CD14-positive monocyte (primary cell): ENCODE measurements around the gene MEGF8. TPM values are rescaled to one million over a fixed set of nuclear protein-coding genes. Genes with fewer than 3 reads are reported as not detected.

ENCODE experiments used
- DNase-seq, 3 donors: peaks; one replicate each; pipeline ENCODE4 v3.0.0-alpha.2; 2011 to 2022
- H2AFZ ChIP-seq: 2 replicates; pipeline ENCODE4 v1.6.0; 2012; ENCODE audit warnings: mild to moderate bottlenecking, low read depth, low read length, inconsistent platforms; ENCODE audit not compliant: insufficient read depth, poor library complexity, severe bottlenecking
- H3K27ac ChIP-seq, 2 donors: 1 replicate in 1 of 2; 2 replicates in 1 of 2; pipeline ENCODE4 v1.5.1; 2012 to 2013; ENCODE audit warnings: low read length in 2 of 2, control low read depth in 1 of 2, inconsistent platforms in 1 of 2, low read depth in 1 of 2, mild to moderate bottlenecking in 1 of 2
- H3K27me3 ChIP-seq, 2 donors: one replicate each; pipeline versions ENCODE4 v1.6.0 to v1.6.1; 2011 to 2013; ENCODE audit warnings: low read length in 2 of 2; ENCODE audit not compliant: control insufficient read depth in 2 of 2, insufficient read depth in 2 of 2
- H3K36me3 ChIP-seq, 2 donors: replicated peaks in 1 of 2; 1 replicate in 1 of 2; 2 replicates in 1 of 2; pipeline versions ENCODE4 v1.5.1 to v1.6.1; 2012 to 2013; ENCODE audit warnings: low read length in 2 of 2, control low read depth in 1 of 2, inconsistent platforms in 1 of 2, mild to moderate bottlenecking in 1 of 2; ENCODE audit not compliant: insufficient read depth in 2 of 2, control insufficient read depth in 1 of 2
- H3K4me1 ChIP-seq, 2 donors: 1 replicate in 1 of 2; 2 replicates in 1 of 2; pipeline versions ENCODE4 v1.5.1 to v1.6.1; 2012 to 2013; ENCODE audit warnings: low read length in 2 of 2, control low read depth in 1 of 2, inconsistent platforms in 1 of 2, mild to moderate bottlenecking in 1 of 2, moderate library complexity in 1 of 2; ENCODE audit not compliant: insufficient read depth in 2 of 2, control insufficient read depth in 1 of 2
- H3K4me2 ChIP-seq: replicated peaks from 2 replicates; pipeline ENCODE3; 2012; ENCODE audit warnings: low read length, moderate library complexity, mild to moderate bottlenecking; ENCODE audit not compliant: poor library complexity, severe bottlenecking; ENCODE audit errors: extremely low read depth
- H3K4me3 ChIP-seq, 3 experiments: fragments of 200-600 bp in 1 of 3; sonication (generic) in 1 of 3; replicated peaks in 1 of 3; 1 replicate in 2 of 3; 2 replicates in 1 of 3; pipeline ENCODE4 v1.5.1; 2011 to 2013; ENCODE audit warnings: low read length in 3 of 3, mild to moderate bottlenecking in 3 of 3, control low read depth in 2 of 3, low read depth in 2 of 3, inconsistent platforms in 1 of 3, moderate library complexity in 1 of 3
- H3K79me2 ChIP-seq: 2 replicates; pipeline ENCODE4 v1.6.0; 2012; ENCODE audit warnings: mild to moderate bottlenecking, control low read depth, inconsistent platforms, low read length, moderate library complexity; ENCODE audit not compliant: insufficient read depth
- H3K9ac ChIP-seq: 2 replicates; pipeline ENCODE4 v1.6.0; 2017; ENCODE audit warnings: low read length, mild to moderate bottlenecking; ENCODE audit not compliant: insufficient read depth, poor library complexity, severe bottlenecking
- H3K9me3 ChIP-seq, 2 donors: replicated peaks in 1 of 2; 1 replicate in 1 of 2; 2 replicates in 1 of 2; pipeline versions ENCODE4 v1.5.1 to v1.6.1; 2012 to 2013; ENCODE audit warnings: low read length in 2 of 2, control low read depth in 1 of 2; ENCODE audit not compliant: control insufficient read depth in 1 of 2, insufficient read depth in 1 of 2
- H4K20me1 ChIP-seq: 2 replicates; pipeline ENCODE4 v1.6.0; 2012; ENCODE audit warnings: mild to moderate bottlenecking, low read length, control low read depth, moderate library complexity; ENCODE audit not compliant: insufficient read depth
- H3K27ac Mint-ChIP-seq, 7 donors: one replicate each; pipeline ENCODE4 v1.8.0; 2020; ENCODE audit warnings: mild to moderate bottlenecking in 7 of 7, mixed read lengths in 7 of 7, moderate library complexity in 6 of 7, inconsistent platforms in 2 of 7
- H3K27me3 Mint-ChIP-seq, 3 donors: one replicate each; pipeline ENCODE4 v1.8.0; 2021 to 2022; ENCODE audit warnings: low read depth in 3 of 3, mild to moderate bottlenecking in 3 of 3, mixed read lengths in 3 of 3, moderate library complexity in 3 of 3, inconsistent platforms in 1 of 3
- H3K36me3 Mint-ChIP-seq, 2 donors: one replicate each; pipeline ENCODE4 v1.8.0; 2020; ENCODE audit warnings: mixed read lengths in 2 of 2, inconsistent platforms in 1 of 2, mild to moderate bottlenecking in 1 of 2
- H3K4me1 Mint-ChIP-seq: one replicate; pipeline ENCODE4 v1.8.0; 2020; ENCODE audit warnings: mild to moderate bottlenecking, mixed read lengths
- H3K4me3 Mint-ChIP-seq, 2 donors: one replicate each; pipeline ENCODE4 v1.8.0; 2020; ENCODE audit warnings: mild to moderate bottlenecking in 2 of 2, mixed read lengths in 2 of 2, moderate library complexity in 1 of 2
- H3K9me3 Mint-ChIP-seq, 7 donors: one replicate each; pipeline ENCODE4 v1.8.0; 2020 to 2022; ENCODE audit warnings: mixed read lengths in 7 of 7, mild to moderate bottlenecking in 6 of 7, moderate library complexity in 6 of 7, inconsistent platforms in 2 of 7
- CTCF ChIP-seq: fragments of 200-600 bp; IDR thresholded peaks from one replicate; pipeline ENCODE4 v1.8.0; 2022; ENCODE audit warnings: antibody characterized with exemption, mild to moderate bottlenecking
- WGBS: methylation state at CpG from one replicate; pipeline ENCODE4 v1.1.5; 2013; ENCODE audit warnings: missing lambda C conversion rate; ENCODE audit not compliant: insufficient coverage; 5-methylcytosine and 5-hydroxymethylcytosine counted together
- intact Hi-C, 2 donors: fragments of 100-400 bp; cut with micrococcal nuclease; formaldehyde crosslinking; loops; one replicate each; pipeline versions ENCODE4 v1.15.0 to v1.15.1; 2023
- polyA plus RNA-seq, 3 donors: library from polyadenylated mRNA; depleted of rRNA in 1 of 3; unstranded in 2 of 3; stranded (reverse) in 1 of 3; fragments of 300-500 nt in 2 of 3; fragments of >200 nt in 1 of 3; fragmentation: Illumina TruSeq in 2 of 3; gene quantifications; 1 replicate in 2 of 3; 2 replicates in 1 of 3; pipeline ENCODE4 v1.2.3, GENCODE V29; 2012 to 2021

MEGF8 gene
- polyA plus RNA-seq, 3 donors: 0.15 to 2.7 (median 0.27) TPM

DNA sequence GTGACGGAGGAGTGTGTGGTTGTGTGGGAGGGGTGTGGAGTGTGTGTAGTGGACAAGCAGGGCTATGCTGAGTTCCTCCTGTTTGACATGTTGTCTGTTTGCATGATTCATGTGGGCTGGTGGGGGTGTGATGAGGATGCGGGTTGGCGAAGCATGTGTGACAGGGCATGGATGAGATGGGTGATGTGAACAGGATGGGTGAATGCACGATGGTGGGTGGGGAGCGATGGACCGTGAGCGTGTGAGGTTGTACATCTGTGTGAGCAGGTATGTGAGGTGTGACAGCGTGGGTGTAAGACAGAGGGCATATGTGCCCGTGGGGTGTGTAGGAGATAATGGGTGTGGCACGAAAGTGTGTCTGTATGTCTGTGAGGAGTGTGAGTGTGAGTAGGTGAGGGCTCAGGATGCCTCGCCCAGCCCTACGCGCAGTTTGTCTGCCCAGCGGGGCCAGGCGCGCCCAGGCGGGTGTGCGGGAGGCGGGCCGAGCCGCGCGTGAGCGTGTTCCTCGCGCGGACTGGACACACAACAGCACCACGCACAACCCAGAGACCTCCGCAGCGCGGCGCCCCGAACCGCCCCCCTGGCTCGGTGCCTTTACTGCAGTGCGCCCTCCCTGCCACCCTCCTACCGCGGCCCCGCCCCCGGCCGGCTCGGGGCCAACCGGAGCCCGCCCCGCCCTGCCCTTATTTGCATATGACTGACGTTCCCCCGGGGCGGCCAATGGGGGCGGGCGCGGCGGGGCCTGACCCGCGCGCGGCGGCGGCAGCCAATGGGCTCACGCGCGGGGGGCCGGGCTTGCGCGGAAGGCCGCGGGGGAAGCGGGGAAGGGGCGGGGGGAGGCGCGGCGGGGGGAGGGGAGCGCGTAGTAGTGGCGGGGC is 42.0 kb upstream of the MEGF8 start:
- Mint-ChIP-seq H3K4me1 (peaks cover 47% of the 10 kb centered on the region), H3K9me3 (no peaks in the 10 kb centered on the region), H3K27ac (no peak overlapping the region), H3K4me3 (no peak overlapping the region), H3K36me3 (peaks cover 17 to 19% of the 10 kb centered on the region in 2 donors), H3K27me3 (peaks cover 0 to 5% (median 2%) of the 10 kb centered on the region in 3 donors)
- Histone ChIP-seq H3K4me3 (peak overlapping the region; percentile 39 to 76 (median 60)), H3K79me2 (peaks cover 64% of the 10 kb centered on the region), H3K36me3 (peaks cover 10 to 14% of the 10 kb centered on the region in 2 donors), H3K9ac (peak overlapping the region; percentile 71), H3K27me3 (no peaks in the 10 kb centered on the region), H2AFZ (no peak overlapping the region), H3K9me3 (no peaks in the 10 kb centered on the region), H3K4me2 (peak overlapping the region; percentile 75), H3K4me1 (peaks cover 65 to 85% of the 10 kb centered on the region in 2 donors), H4K20me1 (peaks cover 61% of the 10 kb centered on the region), H3K27ac (peak overlapping the region; percentile 63 to 89)
- intact Hi-C loops: loop anchor here (2.0 to 10.0 kb wide), 6 partner anchors 15 to 151 kb away; partner anchors contain the start of genes CIC (in 2 of the 2), GSK3A (in 2 of the 2) and POU2F2 (in 2 of the 2)
- no peak for TF ChIP-seq CTCF
- peak; percentile 89 to 92 (median 90) for DNase-seq
- WGBS: 1% methylated on average over 44 of the region's 74 CpGs

GRCh38 chr19:42284066-42284501 is 41.4 kb upstream of the MEGF8 start:
- Histone ChIP-seq H3K4me1 (peaks cover 63 to 82% of the 10 kb centered on the region in 2 donors), H3K79me2 (peaks cover 60% of the 10 kb centered on the region), H3K4me2 (no peak overlapping the region), H3K9me3 (no peaks in the 10 kb centered on the region), H2AFZ (no peak overlapping the region), H3K27ac (no peak overlapping the region), H3K27me3 (no peaks in the 10 kb centered on the region), H3K36me3 (peaks cover 17 to 20% of the 10 kb centered on the region in 2 donors), H3K9ac (peak overlapping the region; percentile 46), H3K4me3 (no peak overlapping the region), H4K20me1 (peaks cover 61% of the 10 kb centered on the region)
- H3K27ac Mint-ChIP-seq: no peak overlapping the region
- intact Hi-C loops: loop anchor here (5.0 to 10.0 kb wide), 5 partner anchors 42 to 152 kb away; partner anchors contain the start of genes GSK3A (in 2 of the 2) and POU2F2 (in 2 of the 2)
- no peak overlapping the region for H3K4me3 Mint-ChIP-seq
- TF ChIP-seq CTCF: no peak
- H3K9me3 Mint-ChIP-seq: no peaks in the 10 kb centered on the region
- peaks cover 18 to 23% of the 10 kb centered on the region in 2 donors for H3K36me3 Mint-ChIP-seq
- DNase-seq: peak; percentile 73 to 82 (median 73)
- WGBS: 0% methylated on average over 73 of the region's 76 CpGs
- peaks cover 41% of the 10 kb centered on the region for H3K4me1 Mint-ChIP-seq
- H3K27me3 Mint-ChIP-seq: peaks cover 0 to 5% (median 2%) of the 10 kb centered on the region in 3 donors
